ENCODE measurements around the gene RGS7. TPM values are rescaled to one million over a fixed set of nuclear protein-coding genes. Genes with fewer than 3 reads are reported as not detected.

The RGS7 gene
- total RNA-seq, 4 donors from 2014 or later = 0.11 to 0.33 TPM; not detected in 2

- no peaks in the 10 kb centered on the region for H3K27me3 ChIP-seq
- 73% methylated on average over 3 of the region's 3 CpGs for WGBS
- H3K9me3 ChIP-seq = no peaks in the 10 kb centered on the region
- intact Hi-C loops (cut with DNase I) = no loop called here
- no peaks in the 10 kb centered on the region for H3K36me3 ChIP-seq
- no peak overlapping the region for H3K27ac ChIP-seq (replicated peaks in 1 of 4)
- no peaks in the 10 kb centered on the region for H3K4me1 ChIP-seq
- DNase-seq (ENCODE audit: extremely low spot score) = no peak
- H3K4me3 ChIP-seq = no peak overlapping the region
- TF ChIP-seq EP300 (IDR thresholded peaks at IDR 0.05) = no peak
- no peak for TF ChIP-seq POLR2AphosphoS5 (IDR thresholded peaks at IDR 0.05)
- TF ChIP-seq, protein P1, sequence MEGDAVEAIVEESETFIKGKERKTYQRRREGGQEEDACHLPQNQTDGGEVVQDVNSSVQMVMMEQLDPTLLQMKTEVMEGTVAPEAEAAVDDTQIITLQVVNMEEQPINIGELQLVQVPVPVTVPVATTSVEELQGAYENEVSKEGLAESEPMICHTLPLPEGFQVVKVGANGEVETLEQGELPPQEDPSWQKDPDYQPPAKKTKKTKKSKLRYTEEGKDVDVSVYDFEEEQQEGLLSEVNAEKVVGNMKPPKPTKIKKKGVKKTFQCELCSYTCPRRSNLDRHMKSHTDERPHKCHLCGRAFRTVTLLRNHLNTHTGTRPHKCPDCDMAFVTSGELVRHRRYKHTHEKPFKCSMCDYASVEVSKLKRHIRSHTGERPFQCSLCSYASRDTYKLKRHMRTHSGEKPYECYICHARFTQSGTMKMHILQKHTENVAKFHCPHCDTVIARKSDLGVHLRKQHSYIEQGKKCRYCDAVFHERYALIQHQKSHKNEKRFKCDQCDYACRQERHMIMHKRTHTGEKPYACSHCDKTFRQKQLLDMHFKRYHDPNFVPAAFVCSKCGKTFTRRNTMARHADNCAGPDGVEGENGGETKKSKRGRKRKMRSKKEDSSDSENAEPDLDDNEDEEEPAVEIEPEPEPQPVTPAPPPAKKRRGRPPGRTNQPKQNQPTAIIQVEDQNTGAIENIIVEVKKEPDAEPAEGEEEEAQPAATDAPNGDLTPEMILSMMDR (IDR thresholded peaks at IDR 0.05) = no peak
- TF ChIP-seq POLR2A (IDR thresholded peaks at IDR 0.05; ENCODE audit: low read depth) = no peak
Observed at GRCh38 chr1:241316372-241316771, 40.6 kb downstream of the RGS7 start.

GRCh38 chr1:241311056-241311746 lies 45.8 kb downstream of the RGS7 start:
- DNase-seq (ENCODE audit: extremely low spot score) = no peak
- Histone ChIP-seq H3K9me3 (no peaks in the 10 kb centered on the region), H3K4me3 (no peak overlapping the region), H3K27me3 (no peaks in the 10 kb centered on the region), H3K36me3 (no peaks in the 10 kb centered on the region), H3K27ac (replicated peaks in 1 of 4) (no peak overlapping the region), H3K4me1 (no peaks in the 10 kb centered on the region)
- 69% methylated on average over 5 of the region's 5 CpGs for WGBS
- intact Hi-C loops (cut with DNase I) = no loop called here
- no peak for TF ChIP-seq POLR2A (IDR thresholded peaks at IDR 0.05; ENCODE audit: low read depth)

DNA sequence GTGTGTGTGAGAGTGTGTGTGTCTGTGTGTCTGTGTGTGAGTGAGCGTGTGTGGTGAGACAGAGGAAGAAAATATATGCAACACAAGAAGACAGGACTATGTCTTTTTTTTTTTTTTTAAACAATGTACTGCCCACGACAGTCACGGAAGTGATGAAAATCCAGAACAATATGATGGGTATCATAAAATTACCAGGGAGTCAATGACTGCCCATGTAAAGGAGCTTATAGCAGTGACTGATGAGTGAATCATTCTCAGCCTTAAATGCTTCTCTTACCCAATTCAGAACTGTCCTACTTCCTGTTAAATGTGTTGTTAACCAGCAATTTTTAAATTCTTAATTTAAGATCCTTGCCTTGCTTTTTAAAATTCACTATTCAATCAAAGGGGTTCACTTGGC lies 46.6 kb downstream of the RGS7 start:
- no peak for DNase-seq (ENCODE audit: extremely low spot score)
- Histone ChIP-seq H3K9me3 (peaks cover 0 to 3% (median 0%) of the 10 kb centered on the region in 4 donors), H3K27me3 (no peaks in the 10 kb centered on the region), H3K27ac (replicated peaks in 1 of 4) (no peak overlapping the region), H3K4me3 (no peak overlapping the region), H3K4me1 (no peaks in the 10 kb centered on the region), H3K36me3 (no peaks in the 10 kb centered on the region)
- WGBS = 84% methylated on average over 3 of the region's 3 CpGs
- intact Hi-C loops (cut with DNase I) = no loop called here
- TF ChIP-seq, protein P1 (IDR thresholded peaks at IDR 0.05) = no peak
- TF ChIP-seq POLR2AphosphoS5 (IDR thresholded peaks at IDR 0.05) (no peak), POLR2A (IDR thresholded peaks at IDR 0.05; ENCODE audit: low read depth) (no peak), EP300 (IDR thresholded peaks at IDR 0.05) (no peak)

DNA sequence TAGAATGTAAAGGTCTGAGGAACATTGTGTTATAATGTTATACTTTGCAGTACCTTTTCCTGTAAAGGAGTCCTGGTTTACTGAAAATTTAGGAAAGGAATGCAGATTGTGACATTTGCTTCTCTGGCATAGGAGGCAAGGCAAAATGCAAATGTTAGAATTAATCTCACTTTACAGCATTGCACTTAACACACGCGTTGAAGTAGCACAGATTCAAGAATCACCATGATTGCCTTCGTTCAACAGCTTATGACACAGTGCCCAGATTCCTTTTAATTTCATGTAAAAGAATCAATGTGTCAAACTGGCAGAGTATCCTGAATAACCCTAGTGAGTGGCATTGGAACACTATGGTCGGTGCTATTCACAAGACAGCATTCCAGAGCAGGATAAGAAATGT lies 47.4 kb downstream of the RGS7 start:
- Histone ChIP-seq H3K4me1 (no peaks in the 10 kb centered on the region), H3K27ac (replicated peaks in 1 of 4) (no peak overlapping the region), H3K9me3 (peaks cover 0 to 5% (median under 1%) of the 10 kb centered on the region in 4 donors), H3K4me3 (no peak overlapping the region), H3K36me3 (no peaks in the 10 kb centered on the region), H3K27me3 (no peaks in the 10 kb centered on the region)
- WGBS = 92% methylated on average over 4 of the region's 4 CpGs
- no peak for DNase-seq (ENCODE audit: extremely low spot score)
- intact Hi-C loops (cut with DNase I) = no loop called here
- TF ChIP-seq POLR2AphosphoS5 (IDR thresholded peaks at IDR 0.05) (no peak), EP300 (IDR thresholded peaks at IDR 0.05) (no peak), POLR2A (IDR thresholded peaks at IDR 0.05; ENCODE audit: low read depth) (no peak)
- TF ChIP-seq, protein P1 (IDR thresholded peaks at IDR 0.05) = no peak

DNA sequence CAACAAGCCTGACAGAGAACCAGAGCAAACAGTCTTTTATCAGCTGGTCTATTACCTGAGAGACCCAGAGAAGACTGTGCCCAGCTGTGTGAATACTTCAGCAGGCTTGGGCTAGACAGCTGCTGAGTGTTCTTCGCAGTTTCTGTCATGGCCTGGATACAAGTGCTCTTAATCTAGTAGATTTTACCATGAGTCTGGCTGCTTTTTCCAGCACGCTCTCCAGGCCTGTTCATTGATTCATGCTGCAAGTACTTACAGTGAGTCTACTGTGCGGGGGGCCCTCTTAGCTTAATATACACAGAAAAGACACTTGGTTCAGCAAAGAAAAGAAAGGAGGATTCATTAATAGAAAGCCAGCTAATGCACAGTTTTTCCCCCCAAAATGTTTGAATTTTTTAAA lies 48.5 kb downstream of the RGS7 start:
- TF ChIP-seq, protein P1 (IDR thresholded peaks at IDR 0.05) = no peak
- TF ChIP-seq EP300 (IDR thresholded peaks at IDR 0.05) = no peak
- no peak for TF ChIP-seq POLR2AphosphoS5 (IDR thresholded peaks at IDR 0.05)
- no peak for TF ChIP-seq POLR2A (IDR thresholded peaks at IDR 0.05; ENCODE audit: low read depth)
- H3K36me3 ChIP-seq = no peaks in the 10 kb centered on the region
- intact Hi-C loops (cut with DNase I) = no loop called here
- H3K27me3 ChIP-seq = no peaks in the 10 kb centered on the region
- DNase-seq (ENCODE audit: extremely low spot score) = no peak
- H3K4me1 ChIP-seq = no peaks in the 10 kb centered on the region
- peaks cover 0 to 17% (median 8%) of the 10 kb centered on the region in 4 donors for H3K9me3 ChIP-seq
- H3K4me3 ChIP-seq = no peak overlapping the region
- 33% methylated on average over 3 of the region's 3 CpGs for WGBS
- no peak overlapping the region for H3K27ac ChIP-seq (replicated peaks in 1 of 4)

Measured in esophagus muscularis mucosa (tissue), 4 donors.